Endothelial cell of umbilical vein (primary cell): ENCODE data around the gene RBPJ. TPM values are rescaled to one million over a fixed set of nuclear protein-coding genes. Genes with fewer than 3 reads are reported as not detected.

ENCODE experiments used
- BruUV-seq: library from RNA; stranded (reverse); fragments of 400-500 nt; replicated peaks from 2 replicates; lab custom pipeline; 2021; lab: Mats Ljungman, UMichigan
- CTCF ChIA-PET: fragments of 300-600, 350-600 bp; sonication (Branson Sonifier 250); formaldehyde crosslinking; loops from one replicate; lab custom pipeline; 2021; ENCODE audit warnings: antibody characterized with exemption, inconsistent platforms; lab: Charles Lee
- POLR2A ChIA-PET: fragments of 300-600, 350-600 bp; sonication (Branson Sonifier 250); formaldehyde crosslinking; loops from one replicate; lab custom pipeline; 2021; ENCODE audit warnings: antibody characterized with exemption, inconsistent platforms; lab: Charles Lee
- DNase-seq: peaks from one replicate; pipeline ENCODE4 v3.0.0-alpha.2; 2011; ENCODE audit warnings: low read depth, low spot score
- FAIRE-seq: peaks from 2 replicates; lab custom pipeline; 2011; peaks lifted over from hg19 to GRCh38; lab: Jason Lieb, UNC
- H2AFZ ChIP-seq: 2 replicates; pipeline ENCODE4 v1.6.0; 2012; ENCODE audit warnings: low read depth, low read length, control low read depth, inconsistent platforms
- H3K27ac ChIP-seq: 2 replicates; pipeline ENCODE4 v1.5.1; 2011; ENCODE audit warnings: low read depth, mild to moderate bottlenecking, control low read depth, low read length, moderate library complexity; ENCODE audit not compliant: insufficient read depth
- H3K27me3 ChIP-seq, 2 experiments: 2 replicates each; pipeline versions ENCODE4 v1.6.0 to v1.6.1; 2011; ENCODE audit warnings: low read length in 2 of 2, mixed read lengths in 1 of 2; ENCODE audit not compliant: control insufficient read depth in 2 of 2, insufficient read depth in 2 of 2
- H3K36me3 ChIP-seq, 2 experiments: 2 replicates in 1 of 2; 3 replicates in 1 of 2; pipeline ENCODE4 v1.5.1; 2011; ENCODE audit warnings: low read length in 2 of 2, mild to moderate bottlenecking in 1 of 2, moderate library complexity in 1 of 2; ENCODE audit not compliant: control insufficient read depth in 2 of 2, insufficient read depth in 2 of 2; ENCODE audit errors: extremely low read depth in 1 of 2
- H3K4me1 ChIP-seq: 3 replicates; pipeline ENCODE4 v1.5.1; 2011; ENCODE audit warnings: mild to moderate bottlenecking, low read length; ENCODE audit not compliant: control insufficient read depth, insufficient read depth; ENCODE audit errors: extremely low read depth
- H3K4me2 ChIP-seq: 2 replicates; pipeline ENCODE4 v1.6.1; 2011; ENCODE audit warnings: low read length, control low read depth, mixed read lengths; ENCODE audit not compliant: insufficient read depth
- H3K4me3 ChIP-seq, 3 experiments: fragments of 200-600 bp in 1 of 3; sonication (generic), shearing (Covaris generic) in 1 of 3; replicated peaks in 1 of 3; 2 replicates each; pipeline ENCODE4 v1.5.1; 2011 to 2016; ENCODE audit warnings: control low read depth in 3 of 3, low read length in 3 of 3, mild to moderate bottlenecking in 2 of 3, inconsistent platforms in 1 of 3, low read depth in 1 of 3, moderate library complexity in 1 of 3; ENCODE audit not compliant: insufficient read depth in 1 of 3
- H3K79me2 ChIP-seq: 2 replicates; pipeline ENCODE4 v1.6.0; 2012; ENCODE audit warnings: low read length, inconsistent platforms; ENCODE audit not compliant: control insufficient read depth, insufficient read depth
- H3K9ac ChIP-seq: replicated peaks from 2 replicates; pipeline ENCODE3; 2011; ENCODE audit warnings: low read length, control low read depth; ENCODE audit not compliant: insufficient read depth; ENCODE audit errors: extremely low read depth
- H3K9me1 ChIP-seq: replicated peaks from 3 replicates; pipeline ENCODE4 v1.6.0; 2011; ENCODE audit warnings: mild to moderate bottlenecking, low read length; ENCODE audit not compliant: control insufficient read depth, insufficient read depth; ENCODE audit errors: extremely low read depth
- H3K9me3 ChIP-seq: replicated peaks from 2 replicates; pipeline ENCODE4 v1.5.1; 2012; ENCODE audit warnings: low read length, inconsistent platforms; ENCODE audit not compliant: control insufficient read depth, insufficient read depth
- H4K20me1 ChIP-seq: replicated peaks from 2 replicates; pipeline ENCODE3; 2011; ENCODE audit warnings: mild to moderate bottlenecking, low read length; ENCODE audit not compliant: control insufficient read depth, insufficient read depth; ENCODE audit errors: extremely low read depth
- EZH2 ChIP-seq: IDR thresholded peaks from 2 replicates; pipeline ENCODE4 v1.6.1; 2012; ENCODE audit warnings: borderline replicate concordance, low read depth, mild to moderate bottlenecking, moderate library complexity, low read length, inconsistent platforms; ENCODE audit not compliant: severe bottlenecking
- FOS ChIP-seq: IDR thresholded peaks from 2 replicates; pipeline ENCODE4 v1.6.1; 2011; ENCODE audit warnings: mild to moderate bottlenecking, low read length, moderate library complexity, borderline replicate concordance; ENCODE audit not compliant: insufficient read depth
- GATA2 ChIP-seq: IDR thresholded peaks from 2 replicates; pipeline ENCODE4 v1.7.0; 2011; ENCODE audit warnings: low read depth, mild to moderate bottlenecking, moderate library complexity, mixed read lengths, low read length; ENCODE audit not compliant: insufficient read length, insufficient read depth
- JUN ChIP-seq: IDR thresholded peaks from 2 replicates; pipeline ENCODE4 v1.6.1; 2011; ENCODE audit warnings: borderline replicate concordance, low read depth; ENCODE audit not compliant: insufficient read length, insufficient read depth
- MYC ChIP-seq: IDR thresholded peaks from one replicate; pipeline ENCODE4 v1.6.1; 2011; ENCODE audit warnings: mild to moderate bottlenecking, low read depth, low read length
- POLR2A ChIP-seq: IDR thresholded peaks from 2 replicates; pipeline ENCODE4 v1.6.1; 2012; ENCODE audit warnings: low read depth, mild to moderate bottlenecking, control low read depth, low read length
- POLR2AphosphoS5 ChIP-seq: IDR thresholded peaks from 2 replicates; pipeline ENCODE4 v1.6.1; 2012; ENCODE audit warnings: low read depth, mild to moderate bottlenecking, control low read depth, low read length, moderate library complexity; ENCODE audit not compliant: insufficient read depth
- dilution Hi-C: fragments of 300-500 bp; cut with MboI; formaldehyde crosslinking; loops from one replicate; pipeline ENCODE4 v1.15.0; 2019; ENCODE audit warnings: low sequenced_read_pairs; ENCODE audit not compliant: extremely low pct_ligation_motif_present
- intact Hi-C: fragments of 100-400 bp; cut with micrococcal nuclease; formaldehyde crosslinking; loops from one replicate; pipeline ENCODE4 v1.10.0; 2022
- polyA plus RNA-seq, 4 experiments: library from polyadenylated mRNA; depleted of rRNA in 3 of 4; stranded (reverse) in 3 of 4; unstranded in 1 of 4; fragments of >200 nt; gene quantifications; 2 replicates each; pipeline versions ENCODE4 v1.2.1 to v1.2.3, GENCODE V29; 2011 to 2012; ENCODE audit warnings: missing spikeins in 1 of 4
- total RNA-seq: library from RNA; stranded (reverse); gene quantifications from 2 replicates; pipeline ENCODE4 v1.2.3, GENCODE V29; 2021
- TF ChIP-seq, protein P1 (sequence below): IDR thresholded peaks from 2 replicates; pipeline ENCODE4 v1.6.1; 2011; ENCODE audit not compliant: insufficient read depth, insufficient read length
- TF ChIP-seq, protein P2 (sequence below), 2 donors: IDR thresholded peaks; 1 replicate in 1 of 2; 2 replicates in 1 of 2; pipeline ENCODE4 v1.5.1; 2011; ENCODE audit warnings: low read length in 2 of 2, mild to moderate bottlenecking in 2 of 2, moderate library complexity in 2 of 2, control low read depth in 1 of 2, inconsistent platforms in 1 of 2, low read depth in 1 of 2; ENCODE audit not compliant: insufficient read depth in 1 of 2; ENCODE audit errors: extremely low read depth in 1 of 2

RBPJ gene
- total and polyA plus RNA-seq, 2 donors (not counting 3 experiments of a cell fraction or from before 2014, with no cell fraction given), result 17.0 to 42.9 TPM

DNA sequence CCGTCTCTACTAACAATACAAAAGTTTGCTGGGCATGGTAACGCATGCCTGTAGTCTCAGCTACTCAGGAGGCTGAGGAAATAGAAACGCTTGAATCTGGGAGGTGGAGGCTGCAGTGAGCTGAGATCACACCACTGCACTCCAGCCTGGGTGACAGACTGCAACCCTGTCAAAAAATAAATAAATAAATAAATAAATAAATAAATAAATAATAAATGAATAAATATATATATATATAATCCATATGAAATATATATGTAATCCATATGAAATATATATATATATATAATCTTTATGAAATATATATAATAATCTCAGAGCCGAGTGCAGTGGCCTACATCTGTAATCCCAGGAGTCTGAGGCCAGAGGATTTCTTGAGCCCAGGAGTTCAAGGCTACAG lies 17.8 kb upstream of the RBPJ start:
- no peaks in the 10 kb centered on the region for H3K4me1 ChIP-seq
- peaks cover 0 to 4% of the 10 kb centered on the region in 2 experiments for H3K27me3 ChIP-seq
- CTCF ChIA-PET, result interaction anchor here (1.0 kb wide), 1 partner anchor 28 kb away, joined by 4 read pairs; no protein-coding TSS in a partner anchor
- H4K20me1 ChIP-seq, result no peaks in the 10 kb centered on the region
- no peak for DNase-seq
- POLR2A ChIA-PET, result no interaction called here
- no peaks in the 10 kb centered on the region for H3K79me2 ChIP-seq
- no peaks in the 10 kb centered on the region for H3K36me3 ChIP-seq
- intact Hi-C loops, result no loop called here
- BruUV-seq, result no TSS peak
- H3K9me3 ChIP-seq, result no peaks in the 10 kb centered on the region
- TF ChIP-seq, protein P1, sequence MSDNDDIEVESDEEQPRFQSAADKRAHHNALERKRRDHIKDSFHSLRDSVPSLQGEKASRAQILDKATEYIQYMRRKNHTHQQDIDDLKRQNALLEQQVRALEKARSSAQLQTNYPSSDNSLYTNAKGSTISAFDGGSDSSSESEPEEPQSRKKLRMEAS, result no peak
- TF ChIP-seq FOS (no peak), GATA2 (no peak), POLR2AphosphoS5 (no peak), EZH2 (no peak), JUN (no peak), MYC (no peak), POLR2A (no peak)
- TF ChIP-seq, protein P2, sequence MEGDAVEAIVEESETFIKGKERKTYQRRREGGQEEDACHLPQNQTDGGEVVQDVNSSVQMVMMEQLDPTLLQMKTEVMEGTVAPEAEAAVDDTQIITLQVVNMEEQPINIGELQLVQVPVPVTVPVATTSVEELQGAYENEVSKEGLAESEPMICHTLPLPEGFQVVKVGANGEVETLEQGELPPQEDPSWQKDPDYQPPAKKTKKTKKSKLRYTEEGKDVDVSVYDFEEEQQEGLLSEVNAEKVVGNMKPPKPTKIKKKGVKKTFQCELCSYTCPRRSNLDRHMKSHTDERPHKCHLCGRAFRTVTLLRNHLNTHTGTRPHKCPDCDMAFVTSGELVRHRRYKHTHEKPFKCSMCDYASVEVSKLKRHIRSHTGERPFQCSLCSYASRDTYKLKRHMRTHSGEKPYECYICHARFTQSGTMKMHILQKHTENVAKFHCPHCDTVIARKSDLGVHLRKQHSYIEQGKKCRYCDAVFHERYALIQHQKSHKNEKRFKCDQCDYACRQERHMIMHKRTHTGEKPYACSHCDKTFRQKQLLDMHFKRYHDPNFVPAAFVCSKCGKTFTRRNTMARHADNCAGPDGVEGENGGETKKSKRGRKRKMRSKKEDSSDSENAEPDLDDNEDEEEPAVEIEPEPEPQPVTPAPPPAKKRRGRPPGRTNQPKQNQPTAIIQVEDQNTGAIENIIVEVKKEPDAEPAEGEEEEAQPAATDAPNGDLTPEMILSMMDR (IDR thresholded peaks at IDR 0.05; ENCODE audit: extremely low read depth in 1 of 2, insufficient read depth in 1 of 2, low read depth in 1 of 2, low read length in 2 of 2), result no peak
- no peak overlapping the region for H3K4me3 ChIP-seq
- no peak for FAIRE-seq
- no peak overlapping the region for H3K9ac ChIP-seq
- dilution Hi-C loops, result no loop called here
- H3K27ac ChIP-seq, result no peak overlapping the region
- no peak overlapping the region for H2AFZ ChIP-seq
- no peak overlapping the region for H3K4me2 ChIP-seq
- no peaks in the 10 kb centered on the region for H3K9me1 ChIP-seq
